Cardiac fibroblast (primary cell): ENCODE data around the gene LRP1B.

Experiments
- DNase-seq, 2 donors: peaks; one replicate each; pipeline versions ENCODE4 v3.0.0 to v3.0.0-alpha.2; 2010; ENCODE audit warnings: low read depth in 2 of 2
- H3K4me3 ChIP-seq, 2 donors: replicated peaks in 1 of 2; 1 replicate in 1 of 2; 2 replicates in 1 of 2; pipeline ENCODE4 v1.5.1; 2011; ENCODE audit warnings: low read depth in 2 of 2, low read length in 2 of 2, mild to moderate bottlenecking in 2 of 2, moderate library complexity in 1 of 2
- TF ChIP-seq, protein P1 (sequence below): IDR thresholded peaks from one replicate; pipeline ENCODE4 v1.5.1; 2011; ENCODE audit warnings: low read depth, mild to moderate bottlenecking, low read length, inconsistent platforms

LRP1B gene

DNA sequence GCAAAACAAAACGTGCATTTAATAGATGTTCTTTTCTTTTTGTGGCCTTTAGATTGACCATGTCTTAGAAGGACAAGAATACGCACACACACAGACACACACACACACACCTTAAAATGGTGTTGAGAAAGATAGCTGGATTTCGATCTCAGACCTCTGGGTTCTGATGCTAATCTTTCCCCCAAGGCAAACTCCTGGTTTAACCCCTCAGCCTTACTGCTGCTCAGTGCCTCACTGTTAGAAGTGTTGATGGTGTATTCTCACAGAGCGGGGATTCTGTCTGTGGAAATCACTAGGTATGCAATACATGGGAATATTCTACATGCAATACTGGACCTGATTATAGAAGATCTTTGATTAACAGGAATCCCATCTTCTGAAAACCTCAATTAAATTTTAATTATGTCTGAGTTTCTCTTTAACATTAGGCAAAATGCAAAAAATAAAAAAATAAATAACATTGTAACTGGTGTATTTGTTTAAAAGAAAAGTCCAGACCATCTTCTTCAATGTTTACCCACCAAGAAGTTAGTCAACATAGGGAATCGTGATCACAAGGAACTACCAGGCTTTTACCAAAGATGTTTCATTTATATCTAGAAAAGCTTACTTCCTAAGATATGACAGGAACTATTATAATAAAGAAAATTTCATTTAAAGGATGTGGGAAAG lies 613.5 kb downstream of the LRP1B start:
- TF ChIP-seq, protein P1, sequence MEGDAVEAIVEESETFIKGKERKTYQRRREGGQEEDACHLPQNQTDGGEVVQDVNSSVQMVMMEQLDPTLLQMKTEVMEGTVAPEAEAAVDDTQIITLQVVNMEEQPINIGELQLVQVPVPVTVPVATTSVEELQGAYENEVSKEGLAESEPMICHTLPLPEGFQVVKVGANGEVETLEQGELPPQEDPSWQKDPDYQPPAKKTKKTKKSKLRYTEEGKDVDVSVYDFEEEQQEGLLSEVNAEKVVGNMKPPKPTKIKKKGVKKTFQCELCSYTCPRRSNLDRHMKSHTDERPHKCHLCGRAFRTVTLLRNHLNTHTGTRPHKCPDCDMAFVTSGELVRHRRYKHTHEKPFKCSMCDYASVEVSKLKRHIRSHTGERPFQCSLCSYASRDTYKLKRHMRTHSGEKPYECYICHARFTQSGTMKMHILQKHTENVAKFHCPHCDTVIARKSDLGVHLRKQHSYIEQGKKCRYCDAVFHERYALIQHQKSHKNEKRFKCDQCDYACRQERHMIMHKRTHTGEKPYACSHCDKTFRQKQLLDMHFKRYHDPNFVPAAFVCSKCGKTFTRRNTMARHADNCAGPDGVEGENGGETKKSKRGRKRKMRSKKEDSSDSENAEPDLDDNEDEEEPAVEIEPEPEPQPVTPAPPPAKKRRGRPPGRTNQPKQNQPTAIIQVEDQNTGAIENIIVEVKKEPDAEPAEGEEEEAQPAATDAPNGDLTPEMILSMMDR = no peak
- H3K4me3 ChIP-seq = no peak overlapping the region
- DNase-seq = no peak

DNA sequence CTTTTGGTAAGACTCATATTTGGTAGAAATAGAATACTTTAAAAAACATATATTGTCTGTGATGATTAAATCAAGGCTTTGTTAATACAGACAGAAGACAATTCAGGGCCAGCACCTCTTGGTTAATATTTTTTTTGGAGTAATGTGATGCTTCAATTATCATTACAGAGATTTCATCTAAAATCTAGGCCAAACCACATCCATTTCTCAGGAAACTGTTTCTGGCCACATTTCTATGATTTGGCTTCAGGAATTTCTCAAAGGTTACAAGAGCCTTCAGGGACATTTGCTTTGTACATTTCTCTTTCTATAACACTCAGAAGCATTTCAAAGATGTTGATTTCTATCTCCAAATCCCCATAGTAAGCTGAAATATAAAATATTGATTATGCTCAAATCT lies 614.9 kb downstream of the LRP1B start:
- TF ChIP-seq, protein P1 = no peak
- no peak for DNase-seq
- no peak overlapping the region for H3K4me3 ChIP-seq

DNA sequence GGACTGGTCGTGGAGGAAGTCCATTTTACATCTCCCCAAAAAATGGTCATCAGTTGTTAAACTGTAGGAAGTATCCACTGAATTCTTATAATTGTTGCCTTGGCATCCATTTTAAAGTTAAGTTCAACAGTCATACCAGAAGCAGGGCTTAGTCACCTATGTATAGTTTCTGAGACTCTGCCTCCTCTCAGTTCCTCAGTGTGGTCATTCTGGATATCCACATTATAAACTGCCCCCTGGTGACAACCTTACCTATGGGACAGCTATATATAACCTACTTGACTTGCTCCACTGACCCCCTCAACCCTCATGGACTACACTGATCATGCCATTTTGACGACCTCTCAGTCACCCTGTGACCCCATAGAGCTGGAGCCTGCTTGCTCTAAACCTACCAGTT lies 617.0 kb downstream of the LRP1B start:
- DNase-seq = no peak
- TF ChIP-seq, protein P1 = no peak
- H3K4me3 ChIP-seq = no peak overlapping the region

DNA sequence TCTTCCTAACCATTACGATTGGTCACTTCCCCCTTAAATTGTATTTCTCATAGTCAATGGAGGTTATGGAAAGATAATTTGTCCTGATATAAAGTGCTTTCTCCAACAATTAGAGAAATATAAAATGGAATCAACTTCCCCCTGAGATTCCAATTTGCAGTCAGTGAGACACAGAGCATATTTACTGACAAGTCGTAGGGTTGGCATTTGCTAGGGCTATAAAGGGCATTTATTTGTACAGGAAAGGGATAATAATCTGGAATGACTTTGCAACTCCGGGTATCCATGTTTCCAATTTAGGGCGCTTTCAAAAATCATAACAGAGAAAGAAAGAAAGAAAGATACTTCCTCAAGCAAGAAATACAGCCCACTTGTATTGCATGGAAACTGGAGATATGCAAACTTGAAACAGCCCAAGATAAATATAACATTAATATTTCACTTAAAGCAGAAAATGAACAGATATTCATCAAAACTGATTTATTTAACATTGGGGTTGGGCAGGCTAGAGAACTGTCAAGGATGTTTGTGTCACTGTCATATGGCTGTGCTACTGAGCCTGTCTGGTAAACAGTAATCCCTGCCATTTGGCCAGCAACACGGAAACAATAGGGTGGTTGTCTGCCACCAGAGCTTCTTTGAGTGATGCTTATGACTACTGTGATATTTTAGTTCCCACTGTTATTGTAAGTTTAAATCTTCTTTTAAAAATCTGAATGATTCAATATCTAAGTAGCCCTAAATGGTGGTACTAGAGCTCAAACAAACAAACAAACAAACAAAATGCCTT lies 621.8 kb downstream of the LRP1B start:
- H3K4me3 ChIP-seq = no peak overlapping the region
- no peak for DNase-seq
- TF ChIP-seq, protein P1 = no peak

DNA sequence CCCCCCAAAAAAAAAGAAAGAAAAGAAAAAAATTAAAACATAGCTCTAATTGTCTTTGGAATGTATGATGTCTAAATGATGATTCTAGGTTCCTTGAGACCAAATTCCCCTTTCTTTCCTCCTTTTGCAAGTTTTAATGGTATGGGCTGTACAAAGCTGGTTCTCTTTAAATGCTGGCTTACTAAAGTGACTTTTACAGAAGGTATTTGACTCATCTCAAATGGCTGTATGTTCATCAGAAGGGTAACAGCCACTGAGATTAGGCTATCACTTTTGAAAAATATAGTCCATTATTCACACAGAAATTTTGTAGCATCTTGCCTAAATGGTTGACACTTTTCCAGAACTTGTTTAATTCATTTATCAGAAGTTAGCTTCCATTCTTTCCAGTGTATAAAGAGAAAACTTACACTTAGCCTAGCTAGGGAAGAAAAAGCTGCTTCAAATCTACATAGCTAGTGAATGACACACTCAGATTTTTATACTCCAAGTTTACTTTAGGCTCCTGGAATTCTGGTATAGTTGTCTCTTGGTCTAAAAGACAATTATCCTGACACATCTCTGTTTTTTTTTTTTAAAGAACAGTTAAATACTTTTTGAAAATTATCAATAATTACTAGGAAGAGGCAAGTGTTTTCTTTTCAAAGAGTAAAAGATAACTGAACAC lies 622.6 kb downstream of the LRP1B start:
- no peak overlapping the region for H3K4me3 ChIP-seq
- TF ChIP-seq, protein P1 = no peak
- no peak for DNase-seq

DNA sequence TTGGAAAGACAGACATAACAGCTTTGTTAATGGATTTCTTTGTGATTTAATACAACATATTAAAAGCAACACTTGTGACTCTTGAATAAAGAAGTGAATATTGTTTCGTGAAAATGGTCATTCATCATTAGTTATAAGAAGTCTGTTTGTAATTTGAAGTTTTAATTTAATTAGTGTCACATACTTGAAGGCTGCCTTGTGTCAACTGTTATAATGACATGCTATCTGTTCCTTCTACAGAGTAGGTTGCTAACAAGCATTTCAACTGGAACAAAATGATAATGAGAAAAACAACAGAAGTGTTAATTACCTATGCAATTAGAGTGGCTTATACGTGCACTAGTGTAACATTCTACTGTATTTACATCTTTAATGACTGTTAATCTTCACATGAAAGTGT lies 624.7 kb downstream of the LRP1B start:
- no peak for DNase-seq
- TF ChIP-seq, protein P1 = no peak
- H3K4me3 ChIP-seq = no peak overlapping the region
